Suppressor macrophage treated with lipopolysaccharide for 4 hours (primary cell): ENCODE measurements around the gene KANK4.
"Not testable (repeated sequence)": the region's sequence is repeated elsewhere in the genome, so short reads cannot be mapped to it uniquely, and the experiment has no call there.

Experiments
- DNase-seq: peaks from one replicate; pipeline ENCODE4 v3.0.0-alpha.2; 2020

The KANK4 gene

GRCh38 chr1:62269851-62270495 lies 49.3 kb downstream of the KANK4 start:
- DNase-seq, result peak; percentile 3

GRCh38 chr1:62269439-62269838 lies 49.8 kb downstream of the KANK4 start:
- DNase-seq, result no peak

- no peak for DNase-seq
These were observed 50.9 kb downstream of the KANK4 start for GRCh38 chr1:62268315-62268714.

GRCh38 chr1:62265956-62266935 lies 53.0 kb downstream of the KANK4 start:
- peak; percentile 35 for DNase-seq

GRCh38 chr1:62263814-62264353 lies 55.4 kb downstream of the KANK4 start:
- DNase-seq, result peak; percentile 5

- DNase-seq, result peak; percentile 3
These were observed 56.0 kb downstream of the KANK4 start for GRCh38 chr1:62263006-62263813.

GRCh38 chr1:62260688-62261087 lies 58.5 kb downstream of the KANK4 start:
- DNase-seq, result no peak

GRCh38 chr1:62259551-62259950 lies 59.7 kb downstream of the KANK4 start:
- DNase-seq, result no peak

- no peak for DNase-seq
These were observed 69.0 kb downstream of the KANK4 start for GRCh38 chr1:62250126-62250726.

- no peak for DNase-seq
These were observed 71.7 kb downstream of the KANK4 start for GRCh38 chr1:62247391-62248168.

- DNase-seq, result no peak
These were observed 74.0 kb downstream of the KANK4 start for GRCh38 chr1:62245201-62245600.

- not testable (repeated sequence) for DNase-seq
These were observed 74.9 kb downstream of the KANK4 start for GRCh38 chr1:62244380-62244779.

- DNase-seq, result no peak
These were observed 77.7 kb downstream of the KANK4 start for GRCh38 chr1:62241371-62242131.

GRCh38 chr1:62240651-62241370 lies 78.4 kb downstream of the KANK4 start:
- no peak for DNase-seq

- DNase-seq, result not testable (repeated sequence)
These were observed 79.4 kb downstream of the KANK4 start for GRCh38 chr1:62239652-62240403.

- no peak for DNase-seq
These were observed 80.7 kb downstream of the KANK4 start for GRCh38 chr1:62238507-62238906.

- no peak for DNase-seq
These were observed 81.3 kb downstream of the KANK4 start for GRCh38 chr1:62237950-62238374.

- DNase-seq, result no peak
These were observed 81.9 kb downstream of the KANK4 start for GRCh38 chr1:62237361-62237760.

GRCh38 chr1:62235576-62235975 lies 83.7 kb downstream of the KANK4 start:
- DNase-seq, result no peak
